ENCODE measurements around the gene TRIM74. TPM values are rescaled to one million over a fixed set of nuclear protein-coding genes. Genes with fewer than 3 reads are reported as not detected.

The TRIM74 gene
- total and polyA plus RNA-seq, 9 of the 15 experiments (the other 6 are each of a cell fraction or from before 2014, with no cell fraction given): not detected

- no peak for TF ChIP-seq E4F1 (CRISPR knock-in tag; IDR thresholded peaks at IDR 0.05; ENCODE audit: borderline replicate concordance)
- TF ChIP-seq ZBTB33 (CRISPR knock-in tag; IDR thresholded peaks at IDR 0.05): 0 out of 2 replicates have a peak, but pooled peaks have one; percentile 45
- TF ChIP-seq PRPF4 (IDR thresholded peaks at IDR 0.05; ENCODE audit: insufficient read depth, low read depth, low read length, poor library complexity, severe bottlenecking): peak; percentile 48
- no peak for TF ChIP-seq ZNF507 (tag; conservative IDR thresholded peaks at IDR 0.05)
- peak; percentile 98 for TF ChIP-seq POLR2AphosphoS2 (IDR thresholded peaks at IDR 0.05; ENCODE audit: low read length)
- peak; percentile 26; the same call in 1 of the 2 replicates for TF ChIP-seq RUNX1 (IDR thresholded peaks at IDR 0.05; ENCODE audit: low read depth)
- TF ChIP-seq ZBTB34 (CRISPR knock-in tag; IDR thresholded peaks at IDR 0.05): no peak
- TF ChIP-seq NFATC3 (IDR thresholded peaks at IDR 0.05): no peak
- peak; percentile 89 for TF ChIP-seq THAP12 (CRISPR knock-in tag; IDR thresholded peaks at IDR 0.05)
- no peak for TF ChIP-seq ZNF140 (CRISPR knock-in tag; IDR thresholded peaks at IDR 0.05)
- TF ChIP-seq HCFC1 (IDR thresholded peaks at IDR 0.05; ENCODE audit: low read depth, low read length): peak; percentile 89
- TF ChIP-seq ZNF124 (CRISPR knock-in tag; IDR thresholded peaks at IDR 0.05): 0 out of 2 replicates have a peak, but pooled peaks have one; percentile 23
- TF ChIP-seq NKRF (IDR thresholded peaks at IDR 0.05; ENCODE audit: borderline replicate concordance): peak; percentile 93
- peak; percentile 92; the same call in 1 of the 2 replicates for TF ChIP-seq DNMT1 (IDR thresholded peaks at IDR 0.05)
Measured at GRCh38 chr7:72924733-72925545, 44.3 kb downstream of the TRIM74 start, which contains the start of gene POM121 (continued).

Data from K562 (cell line).